ENCODE results near the gene MYO16.

GRCh38 chr13:108947551-108948030 is 318.2 kb downstream of the MYO16 start:
- TF ChIP-seq CTCF (IDR thresholded peaks at IDR 0.05) = no peak
- no peak for TF ChIP-seq POLR2A (IDR thresholded peaks at IDR 0.05)

Measured in gastroesophageal sphincter (tissue), 3 donors.